ENCODE results near the gene ARHGAP44.

The ARHGAP44 gene

DNA sequence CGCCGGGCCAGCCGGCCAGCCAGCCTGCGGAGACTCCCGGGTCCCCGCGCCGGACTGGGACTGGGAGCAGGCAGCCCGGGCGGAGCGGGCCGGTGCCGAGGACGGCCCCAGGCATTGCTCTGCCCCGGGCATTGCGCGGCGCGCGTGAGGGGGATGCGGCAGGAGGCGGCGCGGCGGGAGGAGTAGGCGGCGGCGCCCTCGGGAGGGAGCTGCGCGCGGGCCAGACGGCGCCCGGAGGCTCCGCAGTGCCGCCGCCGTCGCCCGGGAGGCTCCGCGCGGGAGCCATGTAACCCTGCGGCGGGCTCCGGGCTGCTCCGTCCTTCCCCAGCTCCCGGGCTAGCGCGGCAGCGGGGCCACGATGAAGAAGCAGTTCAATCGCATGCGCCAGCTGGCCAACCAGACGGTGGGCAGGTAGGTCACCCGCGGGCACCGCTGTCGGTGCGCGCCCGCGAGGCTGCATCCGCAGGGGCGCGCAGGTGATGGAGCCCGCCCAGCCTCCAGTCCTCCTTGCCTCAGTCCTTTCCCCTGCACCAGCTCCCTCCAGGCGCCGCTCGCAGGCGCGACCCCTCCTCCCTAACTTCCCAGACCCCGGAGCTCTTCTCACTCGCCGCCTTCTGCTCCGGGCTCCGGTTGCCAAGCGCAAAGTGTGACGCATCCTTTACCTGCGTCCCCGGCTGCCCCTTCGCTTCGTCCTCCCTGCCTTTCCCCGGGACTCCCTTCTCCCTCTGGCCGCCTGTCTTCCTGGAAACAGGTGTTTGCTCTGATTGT, at the start of gene ARHGAP44:
Gene ARHGAP44, plus strand, starts transcription at position 18 of the 768 bp plus-strand sequence. Its CDS starts 341 bp downstream, at position 359.
- DNase-seq, result no peak

GRCh38 chr17:12739500-12739899, 49.8 kb upstream of the ARHGAP44 start:
- no peak for DNase-seq

DNA sequence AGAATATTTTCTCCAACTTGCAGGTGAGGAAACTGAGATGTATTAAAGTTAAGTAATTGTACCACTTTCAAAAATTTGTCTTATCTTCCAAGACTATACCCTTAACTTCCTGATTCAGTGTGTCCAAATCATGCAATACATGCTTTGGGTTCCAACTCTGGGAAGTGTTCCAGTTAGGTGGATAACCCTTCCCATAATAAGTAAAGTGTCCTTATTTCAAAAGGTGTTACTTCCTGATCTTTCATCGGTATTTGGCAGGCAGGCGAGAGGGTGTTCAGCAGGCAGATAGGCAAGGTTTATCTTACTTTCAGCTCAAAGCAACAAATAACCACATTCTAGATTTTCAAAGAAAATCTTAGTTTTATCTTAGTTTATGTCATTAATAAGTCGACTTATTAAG, 46.3 kb upstream of the ARHGAP44 start:
- DNase-seq, result no peak

GRCh38 chr17:12744298-12744697, 45.0 kb upstream of the ARHGAP44 start:
- DNase-seq, result no peak

GRCh38 chr17:12744786-12745185, 44.5 kb upstream of the ARHGAP44 start:
- DNase-seq, result no peak

- DNase-seq, result no peak
Measured at GRCh38 chr17:12745486-12745885, 43.8 kb upstream of the ARHGAP44 start.

DNA sequence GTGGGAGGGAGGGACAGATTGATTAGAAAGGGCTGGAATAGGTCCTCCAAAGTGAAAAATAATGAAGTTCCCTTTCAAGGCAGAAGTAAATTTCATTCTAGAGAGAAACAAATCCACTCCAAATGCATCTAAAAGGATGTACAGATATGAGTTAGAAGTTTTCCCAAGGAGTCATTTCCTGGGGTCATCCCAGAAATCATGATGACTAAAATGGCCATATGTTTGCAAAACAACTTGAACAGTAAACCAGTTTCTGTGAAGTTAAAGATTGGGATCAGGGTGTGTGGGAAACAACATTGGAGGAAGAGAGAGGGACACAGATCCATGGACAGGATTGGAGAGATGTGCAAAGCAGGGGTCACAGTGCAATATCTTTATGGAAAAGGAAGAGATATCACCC, 32.5 kb upstream of the ARHGAP44 start:
- no peak for DNase-seq

GRCh38 chr17:12759090-12759489, 30.2 kb upstream of the ARHGAP44 start:
- DNase-seq, result no peak

DNA sequence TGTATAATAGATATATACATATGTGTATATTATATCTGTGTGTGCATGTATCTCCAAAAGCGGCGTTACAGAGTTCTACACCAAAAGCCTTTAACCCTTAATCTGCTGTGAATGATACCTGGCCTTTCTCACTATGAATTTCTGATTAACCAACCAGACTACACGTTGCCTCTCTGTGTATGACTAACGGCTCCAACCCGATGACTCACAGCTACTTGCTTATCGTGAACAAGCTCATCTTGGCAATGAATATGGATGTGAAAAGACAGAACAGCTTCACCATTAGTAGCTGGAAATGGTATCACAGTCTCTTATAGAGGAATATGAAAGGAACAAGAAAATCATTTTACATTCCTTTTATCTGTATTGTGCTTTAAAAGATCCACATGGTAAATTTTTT, 23.8 kb upstream of the ARHGAP44 start:
- no peak for DNase-seq

GRCh38 chr17:12768255-12768654, 21.0 kb upstream of the ARHGAP44 start:
- no peak for DNase-seq

- no peak for DNase-seq
Measured at GRCh38 chr17:12769981-12770380, 19.3 kb upstream of the ARHGAP44 start.

DNA sequence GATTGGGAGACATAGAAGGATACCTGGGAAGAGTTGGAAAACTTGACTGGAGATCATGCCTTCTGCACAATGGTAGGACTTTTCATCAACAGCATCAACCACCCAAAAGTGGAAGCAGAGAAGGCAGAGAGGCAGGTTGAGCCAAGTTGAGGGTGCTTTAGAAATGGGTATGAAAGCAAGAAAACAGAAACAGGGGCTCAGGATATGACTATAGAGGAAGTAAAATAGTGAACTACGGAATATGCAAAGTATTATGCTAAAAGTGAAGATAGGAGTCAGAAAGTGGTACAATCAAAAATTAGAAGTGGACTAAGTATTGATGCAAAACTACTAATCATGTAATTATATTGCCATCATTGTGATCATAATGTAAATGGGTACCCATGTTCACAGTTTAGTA, 16.1 kb upstream of the ARHGAP44 start:
- no peak for DNase-seq

GRCh38 chr17:12789075-12789480, 220 bp upstream of the ARHGAP44 start:
- DNase-seq, result no peak

GRCh38 chr17:12790249-12791106, 1.2 kb downstream of the ARHGAP44 start:
- no peak for DNase-seq

- DNase-seq, result no peak
Measured at GRCh38 chr17:12794919-12795532, 5.7 kb downstream of the ARHGAP44 start.

- no peak for DNase-seq
Measured at GRCh38 chr17:12800855-12801365, 11.6 kb downstream of the ARHGAP44 start.

- no peak for DNase-seq
Measured at GRCh38 chr17:12806630-12807029, 17.3 kb downstream of the ARHGAP44 start.

DNA sequence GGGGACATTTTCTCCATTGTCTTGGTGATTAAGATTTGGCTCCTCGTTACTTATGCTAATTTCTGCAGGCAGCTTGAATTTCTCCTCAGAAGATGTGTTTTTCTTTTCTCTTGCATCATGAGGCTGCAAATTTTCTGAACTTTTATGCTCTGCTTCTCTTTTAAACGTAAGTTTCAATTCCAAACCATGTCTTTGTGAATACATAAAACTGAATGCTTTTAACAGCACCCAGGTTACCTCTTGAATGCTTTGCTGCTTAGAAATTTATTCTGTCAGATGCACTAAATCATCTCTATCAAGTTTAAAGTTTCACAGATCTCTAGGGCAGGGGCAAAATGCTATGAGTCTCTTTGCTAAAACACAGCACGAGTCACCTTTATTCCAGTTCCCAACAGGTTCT, 19.4 kb downstream of the ARHGAP44 start:
- DNase-seq, result no peak

- DNase-seq, result no peak
Measured at GRCh38 chr17:12812877-12813276, 23.6 kb downstream of the ARHGAP44 start.

DNA sequence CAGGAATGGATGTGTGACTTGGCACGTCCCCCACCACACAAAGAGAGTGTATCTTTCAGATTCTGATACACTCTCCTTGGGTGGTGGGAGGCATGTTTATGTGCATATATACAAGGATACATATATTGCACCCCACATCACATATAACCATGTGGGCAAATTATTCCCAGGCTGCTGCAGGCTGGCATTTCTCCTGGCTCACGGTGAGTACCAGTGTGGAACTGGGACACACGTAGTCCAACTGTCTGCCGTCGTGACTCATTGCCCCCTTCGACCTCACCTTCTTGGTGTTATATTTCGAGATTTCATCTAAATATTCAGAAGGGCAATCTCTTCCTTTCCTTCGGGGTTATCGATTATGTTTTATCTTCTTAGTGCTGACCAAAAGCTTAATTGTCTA, 24.4 kb downstream of the ARHGAP44 start:
- no peak for DNase-seq

DNA sequence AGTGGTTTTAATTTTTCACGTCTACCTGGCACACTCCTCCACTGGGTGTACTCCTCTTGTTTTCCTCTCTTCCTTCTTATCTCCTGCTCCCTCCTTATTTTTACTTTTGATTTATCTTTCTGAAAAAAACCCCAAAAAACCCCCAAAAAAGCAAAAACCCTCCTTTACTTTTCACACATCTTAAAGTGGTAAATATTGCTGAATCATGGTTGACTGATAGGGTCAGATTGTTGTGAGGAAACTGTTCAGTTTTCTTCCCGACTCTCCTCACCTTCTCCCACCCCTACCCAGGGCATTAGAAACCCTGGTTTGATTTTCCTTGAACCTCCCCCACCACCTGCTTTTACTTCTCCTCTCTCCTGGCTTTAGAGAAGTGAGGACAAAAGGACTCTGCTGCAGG, 25.4 kb downstream of the ARHGAP44 start:
- DNase-seq, result no peak

GRCh38 chr17:12815642-12816141, 26.4 kb downstream of the ARHGAP44 start:
- no peak for DNase-seq

- no peak for DNase-seq
Measured at GRCh38 chr17:12821376-12821940, 32.2 kb downstream of the ARHGAP44 start.

Data from CD4-positive, alpha-beta T cell treated with Interleukin-1 beta for 1 hour (primary cell).